H1 (cell line): ENCODE results near the gene FAM162A. TPM values are rescaled to one million over a fixed set of nuclear protein-coding genes. Genes with fewer than 3 reads are reported as not detected.

ENCODE experiments used
- CTCF ChIA-PET: fragments of 300-600 bp; sonication (Branson Sonifier 250); formaldehyde crosslinking; loops from one replicate; lab custom pipeline; 2021; ENCODE audit not compliant: partially characterized antibody; lab: Charles Lee
- POLR2A ChIA-PET: fragments of 300-600 bp; sonication (Branson Sonifier 250); formaldehyde crosslinking; loops from one replicate; lab custom pipeline; 2021; ENCODE audit warnings: inconsistent platforms; ENCODE audit not compliant: partially characterized antibody; lab: Charles Lee
- DNase-seq, 2 experiments: peaks; one replicate each; pipeline versions ENCODE4 v3.0.0 to v3.0.0-alpha.2; 2010 to 2022; ENCODE audit warnings: low spot score in 2 of 2, low read depth in 1 of 2, mixed read lengths in 1 of 2
- FAIRE-seq: peaks from 2 replicates; lab custom pipeline; 2011; peaks lifted over from hg19 to GRCh38; lab: Jason Lieb, UNC
- H2AFZ ChIP-seq: 2 replicates; pipeline ENCODE4 v1.8.1; 2012; ENCODE audit warnings: low read length, inconsistent platforms
- H2AK5ac ChIP-seq: 2 replicates; pipeline ENCODE4 v1.6.1; 2013; ENCODE audit warnings: low read depth, low read length
- H2BK120ac ChIP-seq: replicated peaks from 2 replicates; pipeline ENCODE3; 2013; ENCODE audit warnings: low read depth, low read length, inconsistent platforms
- H2BK12ac ChIP-seq: 2 replicates; pipeline ENCODE4 v1.6.1; 2013; ENCODE audit warnings: low read depth, low read length
- H2BK15ac ChIP-seq: 2 replicates; pipeline ENCODE4 v1.6.1; 2013; ENCODE audit warnings: low read length
- H2BK20ac ChIP-seq: 2 replicates; pipeline ENCODE4 v1.6.1; 2013; ENCODE audit warnings: low read length
- H2BK5ac ChIP-seq: 2 replicates; pipeline ENCODE4 v1.6.1; 2013; ENCODE audit warnings: low read depth, low read length
- H3K14ac ChIP-seq: 2 replicates; pipeline ENCODE4 v1.6.1; 2013; ENCODE audit warnings: inconsistent platforms; ENCODE audit not compliant: insufficient read length
- H3K18ac ChIP-seq: 2 replicates; pipeline ENCODE4 v1.6.1; 2013; ENCODE audit warnings: low read length; ENCODE audit errors: extremely low read depth
- H3K23ac ChIP-seq: 2 replicates; pipeline ENCODE4 v1.6.1; 2013; ENCODE audit warnings: inconsistent platforms; ENCODE audit not compliant: insufficient read length
- H3K23me2 ChIP-seq: 2 replicates; pipeline ENCODE4 v1.6.1; 2013; ENCODE audit warnings: low read depth, low read length
- H3K27ac ChIP-seq: 2 replicates; pipeline ENCODE4 v1.6.1; 2011; ENCODE audit warnings: low read depth, low read length, inconsistent platforms
- H3K27me3 ChIP-seq, 4 experiments: replicated peaks in 1 of 4; 1 replicate in 1 of 4; 2 replicates in 3 of 4; pipeline versions ENCODE4 v1.6.1 to v1.8.1; 2011 to 2013; ENCODE audit warnings: low read length in 3 of 4, mild to moderate bottlenecking in 3 of 4, inconsistent platforms in 2 of 4, mixed read lengths in 2 of 4, moderate library complexity in 1 of 4; ENCODE audit not compliant: control insufficient read depth in 3 of 4, insufficient read depth in 3 of 4; ENCODE audit errors: extremely low read depth in 1 of 4
- H3K36me3 ChIP-seq, 4 experiments: 2 replicates each; pipeline versions ENCODE4 v1.6.1 to v1.8.1; 2011 to 2013; ENCODE audit warnings: mild to moderate bottlenecking in 4 of 4, low read length in 3 of 4, moderate library complexity in 2 of 4, control low read depth in 1 of 4, inconsistent platforms in 1 of 4; ENCODE audit not compliant: insufficient read depth in 4 of 4, control insufficient read depth in 2 of 4
- H3K4ac ChIP-seq: replicated peaks from 2 replicates; pipeline ENCODE3; 2013; ENCODE audit warnings: low read length, low read depth, mixed read lengths, inconsistent platforms; ENCODE audit not compliant: insufficient read length
- H3K4me1 ChIP-seq, 4 experiments: replicated peaks in 1 of 4; 1 replicate in 1 of 4; 2 replicates in 3 of 4; pipeline versions ENCODE4 v1.6.1 to v1.8.1; 2011 to 2013; ENCODE audit warnings: low read length in 3 of 4, inconsistent platforms in 2 of 4, mixed read lengths in 1 of 4; ENCODE audit not compliant: insufficient read depth in 4 of 4, control insufficient read depth in 3 of 4
- H3K4me2 ChIP-seq, 2 experiments: 2 replicates each; pipeline versions ENCODE4 v1.6.1 to v1.8.1; 2011 to 2013; ENCODE audit warnings: low read depth in 2 of 2, low read length in 2 of 2, control low read depth in 1 of 2, inconsistent platforms in 1 of 2, mild to moderate bottlenecking in 1 of 2; ENCODE audit not compliant: insufficient read depth in 1 of 2
- H3K4me3 ChIP-seq, 4 experiments: fragments of 200-600, 300-600 bp in 1 of 4; sonication (generic), shearing (Covaris generic), sonication (Bioruptor Twin) in 1 of 4; 2 replicates each; pipeline versions ENCODE4 v1.5.1 to v1.8.1; 2011 to 2016; ENCODE audit warnings: low read length in 4 of 4, low read depth in 3 of 4, control low read depth in 2 of 4, inconsistent platforms in 2 of 4, mild to moderate bottlenecking in 2 of 4, mixed read lengths in 1 of 4, moderate library complexity in 1 of 4; ENCODE audit not compliant: insufficient read depth in 2 of 4; ENCODE audit errors: extremely low read depth in 1 of 4
- H3K56ac ChIP-seq: replicated peaks from 2 replicates; pipeline ENCODE3; 2013; ENCODE audit warnings: low read depth, mild to moderate bottlenecking, mixed read lengths, low read length, inconsistent platforms; ENCODE audit not compliant: insufficient read length
- H3K79me1 ChIP-seq: 2 replicates; pipeline ENCODE4 v1.6.1; 2013; ENCODE audit warnings: low read depth, low read length, control low read depth
- H3K79me2 ChIP-seq, 2 experiments: 2 replicates each; pipeline versions ENCODE4 v1.6.1 to v1.8.1; 2012 to 2013; ENCODE audit warnings: low read length in 2 of 2, mild to moderate bottlenecking in 2 of 2, inconsistent platforms in 1 of 2; ENCODE audit not compliant: insufficient read depth in 2 of 2, control insufficient read depth in 1 of 2
- H3K9ac ChIP-seq, 4 experiments: replicated peaks in 1 of 4; 1 replicate in 1 of 4; 2 replicates in 3 of 4; pipeline versions ENCODE4 v1.6.1 to v1.8.1; 2011 to 2013; ENCODE audit warnings: low read depth in 3 of 4, low read length in 3 of 4, control low read depth in 2 of 4, mild to moderate bottlenecking in 2 of 4, moderate library complexity in 2 of 4, inconsistent platforms in 1 of 4; ENCODE audit errors: extremely low read depth in 1 of 4
- H3K9me3 ChIP-seq, 2 experiments: 2 replicates each; pipeline versions ENCODE4 v1.6.1 to v1.8.1; 2012 to 2013; ENCODE audit warnings: mild to moderate bottlenecking in 2 of 2, moderate library complexity in 2 of 2, control low read depth in 1 of 2, inconsistent platforms in 1 of 2, low read depth in 1 of 2, low read length in 1 of 2, mixed read lengths in 1 of 2; ENCODE audit not compliant: insufficient read depth in 2 of 2
- H4K20me1 ChIP-seq, 2 experiments: replicated peaks in 1 of 2; 2 replicates each; pipeline versions ENCODE3 to v1.8.1; 2011 to 2013; ENCODE audit warnings: inconsistent platforms in 2 of 2, low read length in 2 of 2, mild to moderate bottlenecking in 1 of 2; ENCODE audit not compliant: insufficient read depth in 2 of 2, control insufficient read depth in 1 of 2
- H4K5ac ChIP-seq: 2 replicates; pipeline ENCODE4 v1.6.1; 2013; ENCODE audit warnings: low read length, low read depth, mixed read lengths, inconsistent platforms; ENCODE audit not compliant: insufficient read length
- H4K8ac ChIP-seq: 2 replicates; pipeline ENCODE4 v1.8.0; 2013; ENCODE audit warnings: mild to moderate bottlenecking, moderate library complexity, low read length, inconsistent platforms; ENCODE audit not compliant: insufficient read depth; ENCODE audit errors: extremely low read depth
- H4K91ac ChIP-seq: replicated peaks from 2 replicates; pipeline ENCODE3; 2013; ENCODE audit warnings: low read length, mixed read lengths, inconsistent platforms; ENCODE audit not compliant: insufficient read length
- WGBS, 2 experiments: shearing (Covaris generic) in 1 of 2; methylation state at CpG; one replicate each; pipeline versions ENCODE4 v1.1.6 to v1.1.7; 2013 to 2015; ENCODE audit warnings: low lambda C conversion rate in 2 of 2, mixed read lengths in 2 of 2, inconsistent platforms in 1 of 2, low coverage in 1 of 2, missing lambda C conversion rate in 1 of 2; ENCODE audit not compliant: insufficient replicate concordance in 2 of 2, insufficient coverage in 1 of 2, insufficient read length in 1 of 2; ENCODE audit errors: extremely low coverage in 1 of 2, missing lambda C conversion rate in 1 of 2; 5-methylcytosine and 5-hydroxymethylcytosine counted together
- polyA plus RNA-seq, 7 experiments: library from polyadenylated mRNA; depleted of rRNA in 3 of 7; stranded (reverse) in 5 of 7; unstranded in 2 of 7; fragments of >200 nt in 5 of 7; fragments of 200-250 nt in 2 of 7; gene quantifications; 1 replicate in 5 of 7; 2 replicates in 1 of 7; 4 replicates in 1 of 7; pipeline versions ENCODE4 v1.2.1 to v1.2.3, GENCODE V29; 2011 to 2013; ENCODE audit warnings: missing spikeins in 2 of 7, mixed read lengths in 2 of 7
- total RNA-seq: library from RNA; stranded (reverse); fragmentation: NEBNext Ultra II Directional; extraction: Animal tissue kit (Norgen Biotek cat#: 25700); gene quantifications from 2 replicates; pipeline ENCODE4 v1.2.1, GENCODE V29; 2021
- TF ChIP-seq, protein P1 (sequence below): IDR thresholded peaks from 2 replicates; pipeline ENCODE4 v1.6.1; 2012; ENCODE audit warnings: inconsistent platforms
- TF ChIP-seq, protein P2 (sequence below): IDR thresholded peaks from 2 replicates; pipeline ENCODE4 v1.6.1; 2011; ENCODE audit warnings: low read length, improper control_type of control experiment

The FAM162A gene
- total and polyA plus RNA-seq, 2 of the 8 experiments (the other 6 are each of a cell fraction or from before 2014, with no cell fraction given), result 38.2 to 59.7 TPM

DNA sequence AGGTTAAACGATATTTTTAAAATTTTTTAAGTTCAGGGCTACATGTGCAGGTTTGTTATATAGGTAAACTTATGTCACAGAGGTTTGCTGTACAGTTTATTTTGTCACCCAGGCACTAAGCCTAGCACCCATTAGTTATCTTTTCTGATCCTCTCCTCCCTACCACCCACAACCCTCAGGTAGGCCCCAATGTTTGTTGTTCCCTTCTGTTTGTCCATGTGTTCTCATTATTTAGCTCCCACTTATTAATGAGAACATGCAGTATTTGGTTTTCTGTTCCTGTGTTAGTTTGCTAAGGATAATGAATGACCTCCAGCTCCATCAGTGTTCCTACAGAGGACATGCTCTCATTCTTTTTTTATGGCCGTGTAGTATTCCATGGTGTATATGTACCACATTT is 14.9 kb downstream of the FAM162A start:
- H3K79me1 ChIP-seq, result no peaks in the 10 kb centered on the region
- H3K14ac ChIP-seq, result no peak overlapping the region
- H4K20me1 ChIP-seq, result no peaks in the 10 kb centered on the region
- no peak overlapping the region for H2AK5ac ChIP-seq
- no peak overlapping the region for H3K27ac ChIP-seq
- no peak overlapping the region for H4K8ac ChIP-seq
- no peaks in the 10 kb centered on the region for H3K4me1 ChIP-seq
- H2BK20ac ChIP-seq, result no peak overlapping the region
- no peaks in the 10 kb centered on the region for H3K23me2 ChIP-seq
- no peaks in the 10 kb centered on the region for H3K79me2 ChIP-seq
- peaks cover 0 to 10% (median 4%) of the 10 kb centered on the region in 4 experiments; a peak in 6 of 8 replicates for H3K36me3 ChIP-seq
- H3K56ac ChIP-seq, result no peak overlapping the region
- ChIA-PET POLR2A (interaction anchor here (0.7 kb wide), 1 partner anchor 272 kb away, joined by 3 read pairs; no protein-coding TSS in a partner anchor), CTCF (no interaction called here)
- no peak overlapping the region for H3K9ac ChIP-seq
- no peak overlapping the region for H4K5ac ChIP-seq
- no peak overlapping the region for H3K4ac ChIP-seq
- no peak overlapping the region for H3K18ac ChIP-seq
- no peak overlapping the region for H3K4me3 ChIP-seq
- no peak overlapping the region for H4K91ac ChIP-seq
- H2BK15ac ChIP-seq, result no peak overlapping the region
- no peak overlapping the region for H2BK5ac ChIP-seq
- no peak overlapping the region for H2BK120ac ChIP-seq
- no peak for DNase-seq
- H3K23ac ChIP-seq, result no peak overlapping the region
- no peaks in the 10 kb centered on the region for H3K27me3 ChIP-seq
- no peak overlapping the region for H3K4me2 ChIP-seq
- 91 to 100% methylated on average over 1 to 2 of the region's 2 CpGs for WGBS, 2 experiments
- no peak for FAIRE-seq
- H2AFZ ChIP-seq, result no peak overlapping the region
- H3K9me3 ChIP-seq, result no peaks in the 10 kb centered on the region
- H2BK12ac ChIP-seq, result no peak overlapping the region
- TF ChIP-seq, protein P1, sequence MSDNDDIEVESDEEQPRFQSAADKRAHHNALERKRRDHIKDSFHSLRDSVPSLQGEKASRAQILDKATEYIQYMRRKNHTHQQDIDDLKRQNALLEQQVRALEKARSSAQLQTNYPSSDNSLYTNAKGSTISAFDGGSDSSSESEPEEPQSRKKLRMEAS, result no peak
- TF ChIP-seq, protein P2, sequence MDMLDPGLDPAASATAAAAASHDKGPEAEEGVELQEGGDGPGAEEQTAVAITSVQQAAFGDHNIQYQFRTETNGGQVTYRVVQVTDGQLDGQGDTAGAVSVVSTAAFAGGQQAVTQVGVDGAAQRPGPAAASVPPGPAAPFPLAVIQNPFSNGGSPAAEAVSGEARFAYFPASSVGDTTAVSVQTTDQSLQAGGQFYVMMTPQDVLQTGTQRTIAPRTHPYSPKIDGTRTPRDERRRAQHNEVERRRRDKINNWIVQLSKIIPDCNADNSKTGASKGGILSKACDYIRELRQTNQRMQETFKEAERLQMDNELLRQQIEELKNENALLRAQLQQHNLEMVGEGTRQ, result no peak
